WI38 (cell line): Measurements from ENCODE around the gene EEF2.
"Not testable (repeated sequence)": the region's sequence is repeated elsewhere in the genome, so short reads cannot be mapped to it uniquely, and the experiment has no call there.

Experiments
- H3K4me3 ChIP-seq: 2 replicates; pipeline ENCODE4 v1.5.1; 2011; ENCODE audit warnings: low read depth, mild to moderate bottlenecking, control low read depth, low read length
- CTCF ChIP-seq: IDR thresholded peaks from 2 replicates; pipeline ENCODE4 v1.5.1; 2012; ENCODE audit warnings: low read depth, mild to moderate bottlenecking, control low read depth, low read length

The EEF2 gene

GRCh38 chr19:4007021-4007835, 22.0 kb upstream of the EEF2 start, which contains the start of gene PIAS4:
Gene PIAS4 (plus strand): TSS chr19:4007736. CDS start chr19:4007761, 25 bp downstream.
- peak within 1 kb of the TSS; percentile 93 for H3K4me3 ChIP-seq
- TF ChIP-seq CTCF: no peak

GRCh38 chr19:4005436-4005835, 20.2 kb upstream of the EEF2 start:
- not testable (repeated sequence) for H3K4me3 ChIP-seq

GRCh38 chr19:4000798-4001197, 15.5 kb upstream of the EEF2 start:
- not testable (repeated sequence) for H3K4me3 ChIP-seq

- not testable (repeated sequence) for H3K4me3 ChIP-seq
Measured at GRCh38 chr19:3998667-3999412, 13.6 kb upstream of the EEF2 start.

GRCh38 chr19:3995607-3996006, 10.3 kb upstream of the EEF2 start:
- no peak for TF ChIP-seq CTCF

GRCh38 chr19:3990815-3991117, 5.5 kb upstream of the EEF2 start:
- no peak for TF ChIP-seq CTCF
- no peak overlapping the region for H3K4me3 ChIP-seq

More at GRCh38 chr19:3995607-3996006, 10.3 kb upstream of the EEF2 start:
- H3K4me3 ChIP-seq: no peak overlapping the region

GRCh38 chr19:3987619-3988371, 2.5 kb upstream of the EEF2 start:
- peak; percentile 89 for TF ChIP-seq CTCF
- peak overlapping the region; percentile 37; the same call in 1 of the 2 replicates for H3K4me3 ChIP-seq

GRCh38 chr19:3986260-3987041, 1.2 kb upstream of the EEF2 start:
- peak; percentile 49 for TF ChIP-seq CTCF

More at GRCh38 chr19:3986260-3987041, 1.2 kb upstream of the EEF2 start:
- peak overlapping the region; percentile 100 for H3K4me3 ChIP-seq
